SHP77 (cell line): ENCODE measurements around the gene ELK4.

Experiments
- DNase-seq, 2 experiments: peaks; one replicate each; lab custom pipeline; 2025; lab: John Stamatoyannopoulos, UW

Gene ELK4

DNA sequence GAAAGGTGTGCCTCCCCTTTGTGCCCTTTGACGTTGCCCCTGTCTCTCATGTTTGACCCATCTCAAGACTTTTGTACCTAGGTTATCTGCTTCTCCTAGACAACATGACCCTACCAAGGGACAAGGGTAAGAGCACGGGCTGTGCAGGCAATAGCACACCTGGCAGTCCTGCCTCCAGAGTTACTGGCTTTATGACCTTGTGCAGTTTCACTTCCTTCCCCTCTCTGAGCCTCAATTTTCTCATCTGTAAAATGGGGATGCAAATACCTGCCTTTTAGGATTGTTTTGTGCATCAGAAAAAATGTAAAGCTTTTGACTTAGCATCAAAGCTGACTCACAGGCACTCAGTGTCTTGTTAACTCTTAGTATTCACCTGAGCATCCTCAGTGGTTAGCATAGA, 36.4 kb downstream of the ELK4 start:
- DNase-seq = no peak

DNA sequence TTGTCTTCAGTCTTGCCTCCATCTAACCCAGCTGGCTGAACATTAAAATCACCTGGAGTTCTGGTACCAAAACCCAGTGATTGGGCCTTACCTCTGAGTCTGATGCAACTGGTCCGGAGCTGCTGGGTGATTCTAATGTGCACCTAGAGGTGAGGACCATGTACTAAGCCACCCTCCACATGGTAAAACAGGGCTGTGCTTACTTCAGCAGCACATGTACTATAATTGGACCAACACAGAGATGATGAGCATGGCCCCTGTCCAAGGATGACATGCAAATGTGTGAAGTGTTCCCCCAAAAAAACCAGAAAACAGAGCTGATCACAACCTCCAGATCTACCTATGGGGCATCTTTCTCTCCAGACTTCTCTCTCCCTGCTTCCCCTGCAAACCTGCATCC, 37.0 kb downstream of the ELK4 start:
- no peak for DNase-seq

- no peak for DNase-seq
These were observed 37.8 kb downstream of the ELK4 start for GRCh38 chr1:205593967-205594366.

DNA sequence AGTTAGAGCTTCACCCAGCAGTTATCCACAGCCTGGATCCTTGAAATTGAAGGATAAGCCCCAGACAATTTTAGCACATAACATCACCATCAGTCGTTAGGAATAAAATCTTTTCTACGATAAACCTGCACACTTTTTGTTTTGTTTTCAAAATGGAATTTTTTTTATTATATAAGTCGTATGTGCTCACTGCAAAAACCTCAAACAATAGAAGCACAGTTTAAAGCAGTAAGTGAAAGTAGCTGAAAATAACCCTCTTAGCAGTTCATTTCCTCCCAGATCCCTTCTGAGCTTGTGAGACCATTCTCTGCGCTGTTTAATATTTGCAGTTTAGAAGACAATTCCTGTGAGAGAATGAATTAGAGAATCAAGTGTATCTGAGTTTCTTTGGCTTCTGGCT, 38.3 kb downstream of the ELK4 start:
- no peak for DNase-seq

DNA sequence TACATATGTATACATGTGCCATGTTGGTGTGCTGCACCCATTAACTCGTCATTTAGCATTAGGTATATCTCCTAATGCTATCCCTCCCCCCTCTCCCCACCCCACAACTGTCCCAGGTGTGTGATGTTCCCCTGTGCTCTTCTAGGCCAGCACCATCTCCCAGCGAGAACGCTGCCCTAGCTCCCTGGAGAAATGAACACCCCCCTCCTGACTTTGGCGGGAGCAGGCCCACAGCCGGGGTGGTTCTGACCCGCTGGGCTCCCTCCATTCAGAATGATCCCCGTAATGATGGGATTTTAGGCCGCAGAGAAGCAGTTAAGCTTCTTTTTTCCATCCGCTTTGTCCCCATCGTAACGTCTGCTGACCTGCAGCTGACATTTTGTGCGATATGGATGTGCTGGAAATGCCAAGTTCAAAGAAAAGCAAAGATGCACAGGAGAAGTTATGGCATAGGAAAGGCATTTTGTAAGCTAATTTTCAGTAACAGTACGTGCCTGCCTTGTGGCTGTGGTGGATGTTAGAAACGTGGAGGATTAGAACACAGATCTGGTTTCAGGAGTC, 39.3 kb downstream of the ELK4 start:
- no peak for DNase-seq

DNA sequence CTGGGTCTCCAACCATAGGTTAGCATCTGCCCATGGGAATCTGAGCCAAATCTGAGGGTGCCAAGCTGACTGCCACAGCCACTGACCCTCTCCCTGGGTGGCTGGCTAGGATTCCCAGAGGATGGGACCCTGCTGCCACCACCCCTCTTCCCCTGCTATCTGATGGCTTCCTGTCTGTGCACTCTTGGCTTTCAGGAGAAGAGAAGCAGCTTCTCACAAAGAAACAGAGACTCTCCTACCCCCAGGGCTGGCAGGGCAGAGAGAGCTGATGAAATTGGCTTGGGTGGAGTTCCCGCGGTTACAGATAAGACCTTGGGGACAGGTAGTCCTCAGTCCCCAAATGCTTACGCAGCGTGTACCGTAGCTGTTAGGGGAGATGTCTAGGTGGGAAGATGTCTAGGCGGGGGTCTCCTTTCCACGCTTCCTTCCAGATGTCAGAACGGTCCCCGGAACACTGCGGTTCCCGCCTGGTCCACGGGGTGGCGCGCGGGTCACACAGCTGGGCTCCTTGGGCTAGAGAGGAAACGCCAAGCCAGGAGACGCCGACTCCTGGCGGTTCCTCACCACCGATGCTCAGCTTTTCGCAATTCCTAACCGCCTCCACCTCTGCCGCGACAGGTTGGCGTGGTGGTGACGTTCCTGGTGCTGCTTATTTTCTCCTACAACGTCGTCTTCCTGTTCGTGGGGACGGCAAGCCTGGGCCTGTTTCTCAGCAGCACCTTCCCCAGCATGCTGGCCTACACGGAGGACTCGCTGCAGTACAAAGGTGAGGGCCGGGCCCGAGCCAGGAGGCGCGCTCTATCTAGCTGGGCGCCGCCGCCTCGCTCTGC, 40.1 kb downstream of the ELK4 start:
- peak; percentile 69 to 77 for DNase-seq

DNA sequence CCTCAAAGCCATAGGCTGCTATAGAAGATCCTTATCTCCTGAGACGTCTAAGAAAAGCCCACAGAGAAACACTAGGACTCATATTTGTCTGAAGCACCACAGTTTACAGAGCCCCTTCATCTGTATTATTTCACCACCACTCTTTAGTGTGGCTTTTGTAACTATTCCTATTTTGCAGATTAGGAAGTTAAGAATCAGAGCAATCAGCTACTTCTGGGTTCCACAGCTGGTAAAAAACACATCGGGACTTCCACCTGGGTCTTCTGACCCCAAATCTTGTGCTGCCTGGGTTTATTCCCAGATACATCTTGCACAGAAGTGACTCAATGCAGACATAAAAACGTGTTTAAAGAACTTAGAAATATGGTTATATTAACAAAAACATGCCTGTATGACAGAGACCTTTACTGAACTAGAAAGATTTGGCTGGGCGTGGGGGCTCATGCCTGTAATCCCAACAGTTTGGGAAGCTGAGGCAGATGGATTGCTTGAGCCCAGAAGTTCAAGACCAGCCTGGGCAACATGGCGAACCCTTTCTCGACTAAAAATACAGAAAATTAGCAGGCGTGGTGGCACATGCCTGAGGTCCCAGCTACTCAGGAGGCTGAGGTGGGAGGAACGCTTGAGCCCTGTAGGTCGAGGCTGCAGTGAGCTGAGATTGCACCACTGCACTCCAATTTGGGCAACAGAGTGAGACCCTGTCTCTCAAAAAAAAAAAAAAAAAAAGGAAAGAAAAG, 40.9 kb downstream of the ELK4 start:
- DNase-seq = no peak

GRCh38 chr1:205590457-205590768, 41.4 kb downstream of the ELK4 start:
- no peak for DNase-seq

DNA sequence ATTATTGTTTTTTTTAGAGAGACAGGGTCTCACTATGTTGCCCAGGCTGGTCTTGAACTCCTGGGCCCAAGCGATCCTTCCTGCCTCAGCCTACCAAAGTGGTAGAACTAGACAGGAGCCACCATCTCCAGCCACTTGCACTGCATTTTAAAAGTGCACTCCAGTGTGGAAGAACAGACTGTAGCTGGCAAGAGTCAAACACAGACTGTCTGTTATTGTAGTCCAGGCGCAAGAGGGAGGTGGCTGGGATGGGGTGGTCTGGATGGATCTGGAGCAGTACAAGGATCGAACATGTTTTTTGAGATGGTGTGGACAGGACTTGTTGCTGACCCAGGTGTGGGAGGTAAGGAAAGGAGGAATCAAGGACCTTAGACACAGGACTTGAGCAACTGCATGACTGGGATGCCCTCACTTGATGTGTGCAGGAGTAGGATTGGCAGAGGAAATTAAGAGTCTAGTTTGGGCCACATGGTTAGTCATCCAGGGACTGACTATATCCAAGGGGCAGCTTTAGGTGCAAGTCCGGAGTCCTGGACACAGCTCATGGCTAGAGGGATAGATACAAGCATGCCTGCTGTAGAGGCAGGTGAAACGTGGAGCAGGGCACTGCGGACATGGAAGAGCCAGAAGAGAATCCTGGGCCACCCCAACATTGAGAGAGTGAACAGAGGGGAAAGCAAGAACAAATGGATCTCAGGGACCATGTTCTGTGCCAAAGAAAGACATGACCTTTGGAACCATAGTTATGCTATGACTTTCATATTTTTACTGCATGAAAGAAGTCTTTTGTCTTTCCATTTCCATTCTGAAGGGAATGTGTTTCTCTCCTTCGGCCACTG, 42.0 kb downstream of the ELK4 start:
- DNase-seq = no peak

DNA sequence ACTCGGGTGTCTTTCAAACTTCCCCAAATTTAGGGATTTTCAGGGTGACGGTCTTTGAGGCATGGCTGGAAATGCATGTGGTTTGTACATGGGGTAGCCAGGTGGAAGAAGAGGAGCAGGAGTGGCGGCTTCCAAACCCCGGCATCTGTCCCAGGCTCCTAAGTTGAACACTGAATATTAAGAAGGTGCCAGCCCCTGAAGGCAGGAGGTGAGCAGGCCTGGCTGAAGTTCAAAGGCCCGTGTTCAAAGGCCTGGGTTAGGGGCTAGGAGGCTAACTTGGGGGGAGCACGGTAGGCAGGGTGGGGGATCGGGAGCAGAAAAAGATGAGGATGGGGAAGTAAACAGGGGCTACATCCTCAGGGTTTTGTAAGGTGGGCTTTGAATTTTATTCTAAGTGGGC, 42.8 kb downstream of the ELK4 start:
- DNase-seq = no peak

DNA sequence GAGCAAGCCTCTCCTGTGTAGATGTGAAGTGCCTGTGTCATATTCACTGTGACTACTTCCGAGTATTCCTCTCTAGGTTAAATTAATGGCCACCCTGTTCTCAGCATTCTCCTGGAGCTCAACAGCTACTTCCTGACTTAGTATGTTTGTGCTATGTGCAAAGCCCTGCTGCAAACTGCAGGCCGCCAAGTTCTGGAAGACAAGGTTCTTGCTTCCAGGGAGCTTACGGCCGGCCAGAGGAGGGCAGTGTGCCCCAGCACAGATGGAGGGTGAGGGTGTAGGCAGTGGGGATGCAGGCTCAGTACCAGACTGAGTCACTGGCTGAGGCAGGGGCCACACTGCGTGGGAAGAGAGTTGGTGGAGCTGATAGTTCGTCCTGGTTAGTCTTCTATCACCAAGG, 43.2 kb downstream of the ELK4 start:
- no peak for DNase-seq

- no peak for DNase-seq
These were observed 44.2 kb downstream of the ELK4 start for GRCh38 chr1:205587581-205587980.

DNA sequence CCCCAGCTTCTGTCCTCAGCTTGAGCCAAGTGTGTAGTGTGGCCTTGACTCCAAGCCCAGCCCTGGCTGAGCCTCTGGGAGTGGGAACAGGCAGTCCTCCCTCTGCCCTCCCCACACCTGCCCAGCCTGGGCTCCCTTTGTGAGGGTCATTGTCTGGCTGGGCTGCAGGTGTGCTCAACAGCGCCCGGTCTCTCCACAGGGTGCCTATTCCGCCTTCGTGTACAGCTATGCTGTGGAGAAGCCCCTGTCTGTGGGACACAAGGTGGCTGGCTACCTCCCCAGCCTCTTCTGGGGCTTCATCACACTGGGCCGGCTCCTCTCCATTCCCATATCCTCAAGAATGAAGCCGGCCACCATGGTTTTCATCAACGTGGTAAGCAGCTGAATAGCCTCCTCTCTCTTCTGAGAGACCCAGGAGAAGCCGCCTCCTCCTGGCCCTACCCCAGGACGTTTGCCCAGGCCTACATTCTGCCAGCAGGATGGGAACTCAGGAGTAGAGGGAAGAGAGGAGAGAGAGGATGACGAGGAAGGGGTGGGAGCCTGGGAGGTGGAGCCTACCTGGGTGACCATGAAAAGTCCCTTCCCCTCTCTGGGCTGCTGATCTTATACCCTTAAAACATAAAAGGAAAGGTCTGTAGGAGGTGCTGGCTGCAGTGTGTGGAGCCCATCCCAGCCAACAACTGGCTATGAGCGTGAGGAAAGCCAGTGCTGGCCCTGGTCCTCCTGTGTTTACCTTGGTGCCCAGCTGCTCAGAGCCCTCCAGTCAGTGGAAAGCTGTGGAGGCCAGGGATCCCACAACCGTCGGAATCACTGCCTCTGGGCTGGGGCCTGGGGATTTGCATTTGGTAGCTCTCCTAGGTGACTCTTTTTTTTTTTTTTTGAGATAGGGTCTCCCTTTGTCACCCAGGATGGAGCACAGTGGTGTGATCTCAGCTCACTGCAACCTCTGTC, 45.7 kb downstream of the ELK4 start:
- no peak for DNase-seq

DNA sequence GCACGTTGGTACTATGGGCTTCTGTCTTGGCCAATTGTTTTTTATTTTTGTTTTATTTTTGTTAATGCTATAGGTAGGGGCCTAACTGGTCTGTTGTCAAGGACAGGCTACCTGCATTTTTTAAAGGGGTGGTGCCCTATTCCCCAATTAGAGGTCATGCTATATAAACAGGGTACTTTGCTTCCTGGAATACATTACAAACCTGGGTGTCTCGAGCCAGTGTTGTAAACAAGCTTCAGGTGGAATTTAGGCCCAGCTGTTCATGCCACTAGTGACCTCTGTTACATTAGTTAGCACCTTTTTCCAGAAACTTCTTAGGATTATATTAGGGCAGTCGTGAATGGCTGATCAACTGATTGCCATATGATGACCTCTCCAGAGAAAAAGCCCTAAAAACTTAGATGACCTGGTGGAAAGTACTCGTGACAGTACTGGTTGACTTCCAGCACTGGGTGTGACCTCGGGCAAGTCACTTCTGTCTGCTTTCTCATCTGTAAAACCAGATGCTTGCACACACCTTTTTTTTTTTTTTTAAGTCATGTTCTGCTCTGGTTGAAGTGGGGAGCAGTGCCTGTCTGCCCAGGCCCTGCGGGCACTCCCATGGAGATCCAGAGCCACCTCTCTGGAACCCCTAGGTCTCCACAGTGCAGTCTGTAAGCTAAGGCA, 46.5 kb downstream of the ELK4 start:
- DNase-seq = no peak

DNA sequence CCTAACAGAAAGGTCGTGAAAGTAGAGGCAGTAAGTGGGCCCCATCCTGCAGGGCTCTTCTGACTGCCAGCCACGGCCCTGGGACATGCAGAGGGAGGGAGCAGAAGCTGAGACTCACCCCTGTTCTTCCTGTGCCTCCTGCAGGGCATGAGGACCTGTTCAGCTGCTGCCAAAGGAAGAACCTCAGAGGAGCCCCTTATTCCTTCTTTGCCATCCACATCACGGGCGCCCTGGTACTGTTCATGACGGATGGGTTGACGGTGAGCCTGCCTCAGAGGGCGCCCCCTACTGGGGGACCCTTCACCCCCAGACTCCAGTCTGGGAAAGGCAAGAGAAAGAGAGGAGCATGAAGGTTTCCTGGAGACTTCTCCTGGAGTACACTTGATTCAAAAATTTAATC, 47.1 kb downstream of the ELK4 start:
- DNase-seq = no peak

DNA sequence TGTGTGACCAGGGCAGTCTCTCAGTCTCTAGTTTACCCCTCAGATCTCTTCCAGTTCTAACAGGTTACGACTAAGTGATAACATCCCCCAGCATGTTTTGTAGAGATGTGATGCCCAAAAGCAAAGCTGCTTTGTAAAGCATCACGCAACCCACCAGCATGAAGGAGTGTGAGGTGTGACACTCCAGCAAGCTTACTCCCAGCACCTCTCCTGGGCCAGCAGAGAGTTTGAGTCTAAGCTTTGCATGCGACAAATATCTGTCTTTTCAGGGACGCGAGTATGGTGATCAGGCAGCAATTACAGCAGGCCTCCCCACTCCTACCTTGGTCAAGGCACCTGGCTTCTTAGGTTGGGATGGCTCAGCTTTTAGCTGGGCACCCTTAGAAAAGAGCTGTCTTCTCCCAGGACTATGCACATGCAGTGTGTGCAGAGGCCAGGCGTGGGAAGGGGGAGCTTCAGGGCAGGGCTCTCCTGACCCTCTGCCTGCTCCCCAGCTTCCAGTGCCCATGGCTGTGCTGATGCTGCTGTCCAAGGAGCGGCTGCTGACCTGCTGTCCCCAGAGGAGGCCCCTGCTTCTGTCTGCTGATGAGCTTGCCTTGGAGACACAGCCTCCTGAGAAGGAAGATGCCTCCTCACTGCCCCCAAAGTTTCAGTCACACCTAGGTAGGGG, 48.2 kb downstream of the ELK4 start:
- DNase-seq = no peak

DNA sequence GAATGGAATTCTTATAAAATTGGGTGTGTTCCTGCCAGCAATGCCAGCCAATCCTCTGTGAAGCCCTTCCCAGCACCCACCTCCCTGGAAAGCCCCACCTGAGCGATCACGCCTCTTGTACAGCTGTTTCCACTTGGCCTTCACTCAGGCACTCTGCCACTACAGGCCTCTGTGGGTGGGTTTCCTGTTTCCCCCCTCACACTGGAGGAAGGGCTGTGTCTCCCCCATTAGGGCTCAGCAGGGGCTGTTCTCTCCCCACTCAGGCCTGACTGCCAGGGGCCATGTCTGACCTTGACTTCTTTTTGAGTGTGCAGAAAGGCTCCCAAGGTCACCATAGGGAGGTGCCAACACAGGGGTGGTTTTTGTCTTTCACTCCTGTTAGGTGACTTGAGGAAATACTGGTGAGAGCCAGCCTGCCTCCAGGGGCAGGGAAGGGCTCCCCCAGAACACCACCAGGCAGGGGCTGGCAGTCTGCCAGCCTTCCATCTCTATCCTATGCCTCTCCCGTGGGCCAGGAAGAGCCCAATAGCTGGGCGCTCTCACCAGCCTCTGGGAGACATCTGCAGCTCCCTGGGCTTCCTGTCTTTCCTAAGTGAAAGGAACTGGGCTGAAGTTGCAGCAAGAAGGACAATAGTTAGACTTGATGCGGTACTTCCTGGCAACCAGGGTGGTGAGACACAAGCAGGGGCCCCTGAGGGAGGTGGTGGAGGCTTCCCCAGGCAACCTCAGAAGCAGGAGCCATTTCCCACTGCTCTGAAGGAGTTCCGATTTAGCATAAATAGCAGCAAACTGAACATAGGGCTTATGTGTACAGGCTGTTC, 49.1 kb downstream of the ELK4 start:
- DNase-seq = no peak

- no peak for DNase-seq
These were observed 49.8 kb downstream of the ELK4 start for GRCh38 chr1:205582046-205582445.

GRCh38 chr1:205581321-205581980, 50.4 kb downstream of the ELK4 start:
- DNase-seq = no peak
